ENCODE measurements around the gene ZNF536. TPM values are rescaled to one million over a fixed set of nuclear protein-coding genes. Genes with fewer than 3 reads are reported as not detected.
"Not testable (repeated sequence)": the region's sequence is repeated elsewhere in the genome, so short reads cannot be mapped to it uniquely, and the experiment has no call there.

Gene ZNF536
- total RNA-seq, 2 donors from 2014 or later, result 0.29 to 0.56 TPM

DNA sequence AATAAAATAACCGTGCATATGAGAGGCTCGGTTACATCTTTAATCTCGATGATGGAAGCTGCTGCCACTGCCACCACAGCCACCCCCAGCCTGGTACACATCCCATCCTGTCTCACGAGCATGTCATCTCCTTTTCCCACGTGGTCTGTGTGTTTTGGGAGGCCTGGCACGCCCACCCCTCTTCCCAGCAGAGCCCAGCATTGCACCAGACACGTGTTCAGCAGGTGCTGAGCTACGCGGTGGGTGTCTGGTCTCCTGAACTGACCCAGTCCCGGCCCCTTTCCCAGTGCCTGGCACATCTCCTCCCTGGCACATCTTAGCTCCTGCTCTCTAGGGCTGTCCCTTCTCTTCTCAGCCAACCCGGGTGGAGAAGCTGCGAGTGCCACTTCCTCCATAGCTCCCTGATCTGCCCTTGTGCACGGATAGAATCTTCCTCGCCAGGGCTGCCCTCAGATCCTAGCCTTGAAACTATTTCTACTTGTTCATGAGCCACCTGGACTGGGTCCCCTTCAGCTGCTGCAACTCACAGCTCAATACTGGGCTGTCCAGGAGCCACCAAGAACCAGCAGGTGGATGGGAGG, 36.8 kb upstream of the ZNF536 start:
- no peaks in the 10 kb centered on the region for H3K4me1 Mint-ChIP-seq (ENCODE audit: low read depth)
- no peak overlapping the region for H3K4me3 Mint-ChIP-seq
- H3K9me3 Mint-ChIP-seq, result no peaks in the 10 kb centered on the region
- no peak for DNase-seq
- peaks cover 10% of the 10 kb centered on the region for H3K27me3 Mint-ChIP-seq (ENCODE audit: low read depth)
- ATAC-seq (replicated peaks in 1 of 2), result no peak
- H3K27ac Mint-ChIP-seq, result no peak overlapping the region
- no peaks in the 10 kb centered on the region for H3K36me3 Mint-ChIP-seq (ENCODE audit: insufficient read depth in 2 of 2)

DNA sequence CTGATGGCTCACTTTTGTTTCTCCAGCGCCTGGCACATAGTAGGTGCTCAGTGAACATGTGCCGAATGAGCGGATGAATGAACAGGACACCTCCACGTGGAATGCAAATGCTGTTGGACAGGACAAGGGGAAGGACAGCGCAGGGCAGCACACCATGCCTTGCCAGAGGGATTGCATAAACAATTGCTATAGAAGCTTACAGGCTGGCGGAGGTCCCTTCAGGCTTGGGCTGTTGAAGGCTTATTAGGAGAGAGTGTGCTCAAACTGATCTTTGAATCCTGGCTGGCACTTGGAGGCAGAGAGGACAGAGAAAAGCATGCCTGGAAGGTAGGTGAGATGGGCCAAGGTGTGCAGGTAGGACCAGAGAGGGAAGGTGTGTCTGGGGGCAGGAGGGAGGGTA, 35.9 kb upstream of the ZNF536 start:
- Mint-ChIP-seq H3K36me3 (ENCODE audit: insufficient read depth in 2 of 2) (no peaks in the 10 kb centered on the region), H3K9me3 (no peaks in the 10 kb centered on the region), H3K4me3 (no peak overlapping the region), H3K27ac (no peak overlapping the region), H3K27me3 (ENCODE audit: low read depth) (peaks cover 10% of the 10 kb centered on the region), H3K4me1 (ENCODE audit: low read depth) (no peaks in the 10 kb centered on the region)
- no peak for ATAC-seq (replicated peaks in 1 of 2)
- no peak for DNase-seq

DNA sequence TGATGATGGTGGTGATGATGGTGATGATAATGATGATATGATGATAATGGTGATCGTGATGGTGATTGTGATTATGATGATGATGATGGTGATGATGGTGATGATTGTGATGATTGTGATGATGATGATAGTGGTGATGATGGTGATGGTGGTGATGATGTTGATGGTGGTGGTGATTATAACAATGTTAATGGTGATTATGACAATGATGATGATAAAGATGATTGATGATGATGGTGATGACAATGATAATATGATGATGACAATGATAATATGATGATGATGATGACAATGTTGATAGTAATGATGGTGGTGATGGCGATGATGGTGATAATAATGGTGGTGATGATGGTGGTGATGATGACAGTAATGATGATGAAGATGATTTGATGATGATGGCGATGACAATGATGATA, 34.1 kb upstream of the ZNF536 start:
- Mint-ChIP-seq H3K4me1 (ENCODE audit: low read depth) (no peaks in the 10 kb centered on the region), H3K27ac (no peak overlapping the region), H3K4me3 (no peak overlapping the region), H3K9me3 (no peaks in the 10 kb centered on the region), H3K27me3 (ENCODE audit: low read depth) (no peaks in the 10 kb centered on the region), H3K36me3 (ENCODE audit: insufficient read depth in 2 of 2) (no peaks in the 10 kb centered on the region)
- ATAC-seq (replicated peaks in 1 of 2) (no peak), DNase-seq (no peak)

DNA sequence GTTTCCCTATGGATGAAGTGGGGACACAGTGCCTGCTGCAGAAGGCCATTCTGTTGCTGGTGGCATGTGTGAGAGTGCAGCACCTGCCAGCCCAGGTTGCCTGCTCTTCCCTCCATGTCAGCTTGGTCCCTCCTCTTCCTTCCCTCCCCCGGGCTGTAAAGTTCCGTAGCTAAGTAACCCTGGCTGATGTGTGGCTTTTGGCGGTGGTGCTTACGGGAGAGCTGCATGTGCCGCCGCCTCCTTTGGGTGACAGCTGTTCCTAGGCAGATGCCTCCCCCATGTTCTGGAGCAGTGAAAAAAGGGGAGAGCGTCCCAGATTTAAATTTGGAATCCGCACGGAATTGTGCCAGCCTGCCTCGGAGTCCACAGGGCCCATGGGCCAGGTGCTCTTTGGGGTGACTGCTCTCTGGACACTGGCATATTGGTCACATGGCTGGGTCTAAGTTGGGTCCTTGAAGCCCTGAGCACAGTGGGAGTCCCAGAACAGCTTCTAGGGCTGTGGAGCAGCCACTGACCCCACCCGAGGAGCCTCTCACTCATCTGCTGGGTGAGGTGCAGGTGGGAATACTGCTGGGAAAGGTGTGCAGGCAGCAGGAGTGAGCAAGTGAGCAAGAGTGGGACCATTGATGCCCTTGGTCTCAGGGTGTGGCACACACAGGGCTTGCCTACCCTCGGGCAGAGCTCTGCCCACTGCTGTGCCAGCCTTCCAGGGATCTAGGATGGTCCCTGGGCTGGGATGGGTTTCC, 33.1 kb upstream of the ZNF536 start:
- Mint-ChIP-seq H3K27me3 (ENCODE audit: low read depth) (no peaks in the 10 kb centered on the region), H3K9me3 (no peaks in the 10 kb centered on the region), H3K36me3 (ENCODE audit: insufficient read depth in 2 of 2) (no peaks in the 10 kb centered on the region), H3K4me1 (ENCODE audit: low read depth) (no peaks in the 10 kb centered on the region), H3K27ac (no peak overlapping the region), H3K4me3 (no peak overlapping the region)
- DNase-seq (no peak), ATAC-seq (replicated peaks in 1 of 2) (no peak)

DNA sequence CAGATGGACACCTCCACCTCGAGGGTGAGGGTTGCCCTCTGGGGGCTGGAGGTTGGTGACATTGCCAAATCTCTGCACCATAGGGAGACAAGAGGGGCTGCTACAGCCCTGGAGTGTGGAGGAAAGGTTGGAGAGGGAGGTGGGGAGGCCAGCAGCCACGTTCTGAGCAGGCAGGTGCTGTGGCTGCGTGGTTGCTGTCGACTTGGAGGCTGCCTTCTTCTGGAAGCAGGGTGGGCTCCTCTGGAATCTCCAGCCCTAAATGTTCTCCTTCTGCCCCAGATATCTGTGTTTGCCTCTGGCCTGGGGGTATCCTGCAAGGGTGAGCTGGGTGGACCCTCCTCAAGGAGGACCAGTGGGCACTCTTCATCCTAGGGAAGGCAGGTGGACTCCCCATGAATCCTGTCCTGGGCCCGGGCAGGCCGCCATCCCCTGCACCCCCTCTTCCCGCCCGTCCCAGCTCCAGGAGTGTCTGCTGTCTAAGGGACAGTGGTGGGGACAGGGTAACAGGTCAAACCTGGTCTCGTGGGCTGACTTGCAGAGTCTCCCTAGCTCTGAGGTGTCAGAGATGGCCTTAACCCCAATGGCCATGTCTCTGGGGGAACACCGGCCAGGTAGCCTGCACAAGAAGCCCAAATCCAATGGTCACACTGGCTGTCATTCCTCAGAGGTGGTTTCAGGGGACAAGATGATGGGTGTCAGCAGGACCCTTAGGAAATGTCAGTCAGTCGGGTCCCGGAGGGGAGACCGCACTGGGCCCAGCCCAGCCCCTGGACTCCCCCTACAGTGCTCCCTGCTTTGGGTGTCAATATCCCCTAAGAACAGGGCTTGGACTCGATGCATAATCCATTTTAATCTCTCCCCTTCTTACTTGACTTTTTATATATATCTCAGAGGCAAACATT, 32.3 kb upstream of the ZNF536 start:
- H3K4me3 Mint-ChIP-seq, result no peak overlapping the region
- no peak for ATAC-seq (replicated peaks in 1 of 2)
- no peaks in the 10 kb centered on the region for H3K9me3 Mint-ChIP-seq
- DNase-seq, result no peak
- H3K36me3 Mint-ChIP-seq (ENCODE audit: insufficient read depth in 2 of 2), result no peaks in the 10 kb centered on the region
- no peak overlapping the region for H3K27ac Mint-ChIP-seq
- H3K4me1 Mint-ChIP-seq (ENCODE audit: low read depth), result no peaks in the 10 kb centered on the region
- H3K27me3 Mint-ChIP-seq (ENCODE audit: low read depth), result no peaks in the 10 kb centered on the region

DNA sequence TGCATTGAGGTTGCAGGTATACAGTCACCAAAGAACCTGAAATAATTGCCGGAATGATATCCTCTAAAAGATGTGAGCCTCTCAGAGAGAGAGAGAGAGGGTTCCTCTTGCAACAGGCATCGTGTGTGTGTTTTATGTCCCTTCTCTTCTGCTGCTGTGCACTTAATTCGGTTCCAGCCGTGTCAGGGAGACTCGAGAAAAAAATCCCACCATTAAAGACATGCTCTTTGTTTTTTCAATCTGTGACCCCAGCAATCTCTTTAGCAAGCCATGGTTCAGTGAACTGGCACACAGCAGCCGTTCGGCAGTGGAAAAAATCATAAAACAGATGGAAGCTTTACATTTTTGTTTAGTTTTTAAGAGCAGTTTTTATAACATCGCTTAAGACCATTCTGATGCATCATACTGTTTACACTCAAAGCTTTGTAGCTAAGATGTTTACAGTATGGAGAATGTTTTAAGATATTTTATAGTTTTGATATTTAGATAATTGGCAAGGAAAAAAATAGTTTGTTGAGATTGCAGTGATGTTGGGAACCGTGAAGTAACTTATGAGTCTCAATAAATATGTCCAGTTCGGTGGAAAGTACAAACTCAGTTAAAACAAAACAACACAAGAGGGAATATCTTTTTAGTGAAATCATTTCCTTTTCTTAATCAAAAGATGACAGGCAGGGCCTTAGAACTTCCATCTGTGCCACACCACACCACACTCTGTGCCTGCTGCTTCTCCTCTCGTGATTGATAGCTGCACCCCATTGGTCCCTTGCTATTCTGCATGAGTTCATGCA, 31.2 kb upstream of the ZNF536 start:
- no peaks in the 10 kb centered on the region for H3K4me1 Mint-ChIP-seq (ENCODE audit: low read depth)
- H3K27ac Mint-ChIP-seq, result no peak overlapping the region
- no peaks in the 10 kb centered on the region for H3K27me3 Mint-ChIP-seq (ENCODE audit: low read depth)
- no peaks in the 10 kb centered on the region for H3K9me3 Mint-ChIP-seq
- no peak overlapping the region for H3K4me3 Mint-ChIP-seq
- DNase-seq, result no peak
- no peak for ATAC-seq (replicated peaks in 1 of 2)
- H3K36me3 Mint-ChIP-seq (ENCODE audit: insufficient read depth in 2 of 2), result no peaks in the 10 kb centered on the region

DNA sequence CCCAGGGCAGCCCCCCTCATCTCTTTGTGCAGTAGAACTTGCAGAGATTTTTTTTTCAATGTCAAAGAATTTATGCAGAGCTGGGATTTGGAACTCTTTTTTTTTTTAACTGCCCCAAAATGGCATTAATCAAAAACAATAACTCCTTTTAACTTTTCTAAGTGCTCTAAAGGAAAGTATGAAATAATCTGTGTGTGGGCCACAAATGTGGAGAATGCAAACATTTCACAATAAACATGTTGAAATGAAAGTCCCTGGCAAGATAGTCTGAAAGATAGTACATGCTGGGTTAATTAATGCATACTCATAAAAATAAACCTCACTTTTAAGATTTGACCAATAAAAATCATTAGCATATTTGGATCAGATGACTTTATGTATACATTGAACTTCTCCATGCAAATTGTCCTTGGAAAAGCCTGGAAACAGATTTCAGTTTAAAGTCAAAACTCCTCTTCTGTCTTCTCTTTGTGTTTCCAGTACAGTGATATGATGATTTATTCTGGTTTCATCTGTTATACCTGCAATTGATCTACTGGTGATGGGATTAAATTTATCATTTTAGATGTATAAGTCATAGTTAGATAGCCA, 30.5 kb upstream of the ZNF536 start:
- Mint-ChIP-seq H3K4me1 (ENCODE audit: low read depth) (no peaks in the 10 kb centered on the region), H3K36me3 (ENCODE audit: insufficient read depth in 2 of 2) (no peaks in the 10 kb centered on the region), H3K9me3 (peaks cover 0 to 4% of the 10 kb centered on the region in 2 donors), H3K4me3 (no peak overlapping the region), H3K27ac (no peak overlapping the region), H3K27me3 (ENCODE audit: low read depth) (no peaks in the 10 kb centered on the region)
- ATAC-seq (replicated peaks in 1 of 2) (no peak), DNase-seq (no peak)

DNA sequence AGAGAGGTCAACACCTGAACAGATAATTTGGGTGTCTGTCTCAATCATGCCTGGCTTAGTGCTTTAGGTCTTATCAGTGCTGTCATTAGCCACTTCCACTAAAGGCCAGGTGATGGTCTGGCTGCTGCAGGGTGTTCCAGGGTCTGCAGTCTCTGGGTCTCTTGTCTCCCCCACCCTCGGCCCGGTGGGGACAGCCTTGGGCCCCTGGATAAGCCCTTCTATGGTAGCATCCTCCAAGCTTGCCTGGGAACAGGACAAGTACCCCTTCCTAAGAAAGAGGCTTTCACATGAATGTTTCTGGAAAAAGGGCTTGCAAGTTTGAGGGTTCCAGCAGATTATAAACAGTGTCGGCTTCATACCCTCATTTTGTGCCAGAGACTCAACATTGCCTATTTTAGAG, 29.3 kb upstream of the ZNF536 start:
- ATAC-seq (replicated peaks in 1 of 2), result no peak
- Mint-ChIP-seq H3K27me3 (ENCODE audit: low read depth) (no peaks in the 10 kb centered on the region), H3K4me3 (no peak overlapping the region), H3K36me3 (ENCODE audit: insufficient read depth in 2 of 2) (no peaks in the 10 kb centered on the region), H3K27ac (no peak overlapping the region), H3K4me1 (ENCODE audit: low read depth) (no peaks in the 10 kb centered on the region), H3K9me3 (peaks cover 0 to 5% of the 10 kb centered on the region in 2 donors)
- no peak for DNase-seq

DNA sequence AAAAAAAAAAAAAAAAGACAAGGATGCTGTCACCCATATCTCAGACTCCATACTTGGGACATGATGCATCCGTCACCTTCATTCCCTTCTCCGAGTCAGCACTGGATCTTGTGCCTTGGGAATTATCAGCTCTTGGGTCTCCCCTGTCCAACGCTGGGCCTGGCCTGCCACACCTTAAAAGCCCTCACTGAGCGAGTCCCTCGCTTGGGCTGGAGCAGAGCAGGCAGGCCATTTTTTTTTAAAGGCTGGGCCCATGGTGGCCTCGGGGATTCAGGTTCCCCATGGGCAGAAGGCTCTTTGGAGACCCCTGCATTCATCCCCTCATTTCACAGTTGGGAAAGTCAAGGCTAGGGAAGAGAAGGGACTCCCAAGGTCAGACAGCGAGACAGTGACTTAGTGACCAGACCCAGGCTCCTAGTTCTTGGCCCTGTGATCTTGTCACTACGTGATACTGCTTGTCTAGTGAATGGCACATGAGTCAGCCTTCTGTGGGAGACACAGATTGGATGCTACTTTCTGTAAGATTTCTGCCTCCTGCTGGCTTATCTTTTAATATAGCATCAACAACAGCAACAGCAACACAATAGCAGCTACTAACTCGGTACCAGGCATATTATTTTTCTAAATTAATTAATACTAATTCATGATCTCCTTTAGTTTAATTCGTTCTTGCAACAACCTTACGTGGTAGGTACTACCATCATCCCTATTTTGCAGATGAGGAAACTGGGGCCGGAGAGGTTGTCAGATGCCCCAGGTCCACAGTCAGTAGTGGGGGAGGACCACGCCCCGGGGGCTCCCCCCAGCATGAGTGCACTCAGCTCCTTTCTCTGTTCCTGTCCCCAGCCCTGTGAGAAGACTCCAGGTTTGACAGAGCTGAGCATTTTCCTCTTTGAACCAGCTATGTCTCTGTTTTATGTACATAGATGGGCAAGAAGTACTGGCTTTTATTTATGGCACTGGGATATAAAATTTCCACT, 27.4 kb upstream of the ZNF536 start:
- Mint-ChIP-seq H3K27me3 (ENCODE audit: low read depth) (no peaks in the 10 kb centered on the region), H3K9me3 (peaks cover 0 to 5% of the 10 kb centered on the region in 2 donors), H3K27ac (no peak overlapping the region), H3K36me3 (ENCODE audit: insufficient read depth in 2 of 2) (no peaks in the 10 kb centered on the region), H3K4me3 (no peak overlapping the region), H3K4me1 (ENCODE audit: low read depth) (no peaks in the 10 kb centered on the region)
- ATAC-seq (replicated peaks in 1 of 2) (no peak), DNase-seq (no peak)

DNA sequence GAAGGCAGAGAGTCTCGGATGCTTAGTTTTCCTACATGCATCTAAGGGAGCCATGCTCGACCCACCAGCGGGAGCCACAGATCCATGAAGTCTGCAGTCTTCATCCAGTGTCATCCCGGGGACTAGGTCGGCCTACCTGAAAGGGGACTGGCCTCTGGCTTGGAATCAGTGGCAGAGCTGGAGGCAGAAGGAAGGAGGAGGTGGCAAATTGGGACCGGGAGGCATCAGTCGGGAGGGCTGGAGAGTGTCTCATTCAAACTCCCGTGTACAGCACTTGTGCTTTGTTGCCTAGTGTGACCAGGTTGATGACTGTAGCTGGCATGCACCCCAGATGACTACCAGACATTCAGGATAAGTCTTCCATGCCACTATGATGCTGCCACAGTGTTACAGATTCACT, 26.5 kb upstream of the ZNF536 start:
- no peak for ATAC-seq (replicated peaks in 1 of 2)
- Mint-ChIP-seq H3K9me3 (peaks cover 0 to 5% of the 10 kb centered on the region in 2 donors), H3K36me3 (ENCODE audit: insufficient read depth in 2 of 2) (no peaks in the 10 kb centered on the region)

DNA sequence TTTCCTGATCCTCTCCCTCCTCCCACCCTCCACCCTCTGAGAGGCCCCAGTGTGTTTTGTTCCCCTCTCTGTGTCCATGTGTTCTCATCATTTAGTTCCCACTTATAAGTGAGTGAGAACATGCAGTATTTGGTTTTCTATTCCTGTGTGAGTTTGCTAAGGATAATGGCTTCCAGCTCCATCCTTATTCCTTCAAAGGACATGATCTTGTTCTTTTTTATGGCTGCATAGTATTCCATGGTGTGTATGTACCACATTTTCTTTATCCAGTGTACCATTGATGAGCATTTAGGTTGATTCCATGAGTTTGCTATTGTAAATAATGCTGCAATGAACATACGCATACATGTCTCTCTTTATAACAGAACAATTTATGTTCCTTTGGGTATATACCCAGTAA, 25.7 kb upstream of the ZNF536 start:
- not testable (repeated sequence) for ATAC-seq (replicated peaks in 1 of 2); H3K4me1 Mint-ChIP-seq (ENCODE audit: low read depth); H3K9me3 Mint-ChIP-seq; H3K4me3 Mint-ChIP-seq; H3K27ac Mint-ChIP-seq; DNase-seq; H3K27me3 Mint-ChIP-seq (ENCODE audit: low read depth); H3K36me3 Mint-ChIP-seq (ENCODE audit: insufficient read depth in 2 of 2)

More for the DNA sequence above, 26.5 kb upstream of the ZNF536 start:
- Mint-ChIP-seq H3K27ac (no peak overlapping the region), H3K27me3 (ENCODE audit: low read depth) (no peaks in the 10 kb centered on the region), H3K4me1 (ENCODE audit: low read depth) (no peaks in the 10 kb centered on the region), H3K4me3 (no peak overlapping the region)
- DNase-seq, result no peak
